Activated CD8-positive, alpha-beta memory T cell treated with anti-CD3 and anti-CD28 coated beads, Interleukin-2, amount 50 U/mL, for 24 hours (primary cell): ENCODE data around the gene TULP3.
"Not testable (repeated sequence)": the region's sequence is repeated elsewhere in the genome, so short reads cannot be mapped to it uniquely, and the experiment has no call there.

Experiments used
- DNase-seq: peaks from one replicate; pipeline ENCODE4 v3.0.0-alpha.2; 2020; ENCODE audit errors: extremely low read depth

Gene TULP3, protein sequence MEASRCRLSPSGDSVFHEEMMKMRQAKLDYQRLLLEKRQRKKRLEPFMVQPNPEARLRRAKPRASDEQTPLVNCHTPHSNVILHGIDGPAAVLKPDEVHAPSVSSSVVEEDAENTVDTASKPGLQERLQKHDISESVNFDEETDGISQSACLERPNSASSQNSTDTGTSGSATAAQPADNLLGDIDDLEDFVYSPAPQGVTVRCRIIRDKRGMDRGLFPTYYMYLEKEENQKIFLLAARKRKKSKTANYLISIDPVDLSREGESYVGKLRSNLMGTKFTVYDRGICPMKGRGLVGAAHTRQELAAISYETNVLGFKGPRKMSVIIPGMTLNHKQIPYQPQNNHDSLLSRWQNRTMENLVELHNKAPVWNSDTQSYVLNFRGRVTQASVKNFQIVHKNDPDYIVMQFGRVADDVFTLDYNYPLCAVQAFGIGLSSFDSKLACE

DNA sequence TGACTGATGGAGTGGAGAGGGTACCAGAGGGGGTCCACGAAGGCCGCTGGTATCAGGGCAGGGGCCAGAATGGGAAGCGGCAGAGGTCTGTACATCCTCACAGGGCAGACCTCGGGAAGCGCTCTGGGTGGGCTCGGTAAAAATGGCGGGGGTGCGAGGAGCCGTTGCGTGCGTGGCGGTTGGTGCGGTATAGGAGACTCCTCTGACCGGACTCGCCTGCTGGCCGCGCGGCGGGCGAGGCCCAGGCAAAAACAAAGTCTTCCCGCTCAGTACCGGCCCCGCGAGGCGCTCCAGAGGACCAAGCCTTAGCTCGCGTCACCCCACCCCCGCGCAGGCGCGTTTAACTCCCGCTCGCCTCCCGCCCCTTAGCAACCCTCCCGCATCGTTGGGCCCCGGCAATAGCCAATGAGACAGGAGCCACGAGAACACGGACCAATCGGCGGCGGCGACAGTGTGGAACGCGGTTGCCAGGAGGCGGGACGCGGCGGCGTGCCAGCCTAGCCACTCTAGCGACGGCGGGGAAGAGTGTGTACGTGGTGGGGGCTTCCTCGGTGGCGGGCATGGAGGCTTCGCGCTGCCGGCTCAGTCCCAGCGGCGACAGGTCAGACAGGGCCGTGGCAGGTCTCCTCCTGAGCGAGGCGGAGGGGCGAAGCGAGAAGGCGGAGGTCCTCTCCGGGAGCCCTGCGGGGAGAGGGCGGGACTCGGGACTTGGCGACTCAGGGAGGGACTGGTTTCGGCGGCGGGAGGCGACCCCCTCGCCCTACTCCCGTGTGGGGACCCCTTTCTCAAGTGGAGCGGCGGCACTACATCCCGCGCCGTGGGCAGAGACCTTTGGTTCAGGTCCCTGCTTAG lies at the start of gene TULP3:
Gene TULP3, plus strand, starts transcription at position 504 of the 852 bp plus-strand sequence. Its CDS starts 57 bp downstream, at position 561.
- DNase-seq: peak; percentile 98

DNA sequence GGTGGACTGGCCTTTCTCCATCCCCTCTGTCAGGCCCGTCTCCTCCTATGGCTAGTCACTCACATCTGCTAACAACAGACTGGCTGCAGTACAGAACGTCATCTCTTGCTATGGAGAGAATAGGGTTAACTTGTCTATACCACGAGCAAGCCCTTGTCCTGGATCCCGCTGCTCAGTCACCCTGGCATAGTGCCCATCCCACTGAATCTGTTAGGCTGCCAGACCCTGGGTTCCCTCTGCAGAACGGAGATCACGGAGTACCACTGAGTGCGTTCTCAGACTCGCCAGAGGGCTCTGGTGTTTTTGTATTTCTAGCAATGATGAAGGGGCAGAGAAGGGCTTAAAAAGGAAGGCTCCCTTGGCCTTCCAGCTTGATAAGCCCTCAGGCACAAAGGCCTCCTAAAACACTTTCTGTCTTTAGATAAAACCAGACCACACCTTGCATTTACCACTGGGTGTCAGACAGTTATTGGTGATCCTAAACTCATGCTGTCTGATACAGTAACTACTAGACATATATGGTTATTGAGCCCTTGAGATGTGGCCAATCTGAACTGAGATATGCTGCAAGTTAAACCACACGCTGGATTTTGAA lies 49.5 kb upstream of the TULP3 start:
- no peak for DNase-seq

DNA sequence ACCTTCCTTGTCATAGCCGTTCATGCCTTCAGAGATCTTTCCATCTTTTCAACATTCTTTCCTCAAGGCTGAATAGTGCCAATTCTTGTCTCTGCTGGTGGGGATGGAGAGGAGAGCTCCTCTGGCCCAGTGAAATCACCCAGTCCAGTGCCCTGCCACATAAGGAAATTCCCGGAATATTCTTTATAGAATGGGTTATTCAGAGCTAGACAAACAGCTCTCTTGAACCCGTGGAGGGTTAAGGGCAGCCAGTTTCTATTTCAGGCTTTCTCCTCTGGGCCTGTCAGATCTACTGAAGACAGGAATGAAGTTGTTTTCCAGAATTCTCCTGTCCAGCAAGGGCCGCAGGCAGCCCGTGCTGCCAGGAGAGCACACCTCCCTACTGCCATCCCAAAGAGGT lies 47.7 kb upstream of the TULP3 start:
- no peak for DNase-seq

DNA sequence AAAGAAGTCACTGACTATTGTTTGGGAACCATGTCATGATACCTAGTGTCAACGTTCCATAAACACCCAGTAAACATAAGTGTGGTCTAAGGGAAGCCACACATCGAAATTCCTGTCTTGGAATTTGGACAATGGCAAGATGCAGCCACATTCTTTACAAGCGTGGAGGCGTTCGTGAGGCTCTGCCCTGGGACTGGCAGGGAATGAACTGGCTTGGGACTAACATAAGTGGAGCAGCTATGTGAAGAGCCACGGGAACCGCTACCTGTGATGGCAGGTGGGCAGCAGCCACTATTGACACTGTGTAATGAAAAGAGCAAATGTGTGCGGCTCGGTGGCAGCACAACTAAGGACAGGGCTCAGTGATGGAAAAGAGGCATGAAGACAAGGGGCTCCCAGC lies 45.9 kb upstream of the TULP3 start:
- no peak for DNase-seq

DNA sequence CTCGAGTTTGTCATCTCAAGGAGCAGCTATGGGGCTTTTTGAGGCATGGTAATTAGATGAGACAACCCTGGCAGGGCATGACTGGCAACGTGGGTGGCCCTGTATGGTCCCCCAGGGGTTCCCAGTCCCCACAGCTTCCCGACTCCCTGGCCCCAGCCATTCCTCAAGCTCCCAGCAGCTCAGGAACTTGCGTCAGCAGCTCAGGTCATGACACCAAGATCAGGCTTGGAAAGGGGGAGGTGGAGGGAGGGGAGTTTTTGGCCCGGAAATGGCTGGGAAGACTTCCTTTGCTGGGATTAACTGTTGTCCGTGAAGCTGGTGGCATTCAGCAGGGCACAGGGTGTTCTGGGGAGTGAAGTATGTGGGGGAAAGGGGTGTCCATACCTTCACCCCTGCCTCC lies 45.4 kb upstream of the TULP3 start:
- no peak for DNase-seq

DNA sequence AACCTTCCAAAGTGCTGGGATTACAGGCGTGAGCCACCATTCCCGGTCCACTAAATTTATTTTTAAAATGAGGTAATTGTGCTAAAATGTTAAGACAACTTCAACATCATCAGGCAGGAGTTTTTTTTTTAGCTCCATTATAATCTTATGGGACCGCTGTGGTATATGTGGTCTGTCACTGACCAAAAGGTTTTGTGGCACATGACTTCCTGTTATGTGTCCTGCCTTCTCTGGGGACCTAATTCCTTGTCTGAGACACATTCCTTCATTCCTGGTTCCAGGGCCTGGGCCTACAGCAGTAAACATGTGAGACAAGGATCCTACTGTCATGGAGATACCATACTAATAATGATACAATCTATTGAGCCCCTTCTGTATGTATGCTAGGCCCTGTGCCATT lies 38.8 kb upstream of the TULP3 start:
- DNase-seq: no peak

DNA sequence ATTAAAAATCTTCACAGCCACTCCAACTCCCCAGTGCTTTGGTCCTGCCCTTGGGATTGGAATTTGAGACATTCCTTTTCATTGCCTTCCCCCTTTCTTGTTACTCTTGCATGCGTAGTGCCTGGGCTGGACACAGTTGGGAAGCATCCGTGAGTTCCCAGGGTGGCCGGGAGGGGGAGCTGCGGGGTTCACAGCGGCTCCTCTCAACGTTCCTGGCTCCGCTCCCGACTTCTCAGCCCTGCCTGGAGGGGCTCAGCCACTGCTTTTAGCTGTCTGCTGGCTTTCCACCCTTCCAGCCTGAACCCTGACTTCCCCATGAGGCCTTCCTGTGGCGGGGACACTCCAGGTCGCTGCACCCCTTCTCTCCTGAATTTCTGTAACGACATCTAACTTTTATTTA lies 37.1 kb upstream of the TULP3 start:
- no peak for DNase-seq

DNA sequence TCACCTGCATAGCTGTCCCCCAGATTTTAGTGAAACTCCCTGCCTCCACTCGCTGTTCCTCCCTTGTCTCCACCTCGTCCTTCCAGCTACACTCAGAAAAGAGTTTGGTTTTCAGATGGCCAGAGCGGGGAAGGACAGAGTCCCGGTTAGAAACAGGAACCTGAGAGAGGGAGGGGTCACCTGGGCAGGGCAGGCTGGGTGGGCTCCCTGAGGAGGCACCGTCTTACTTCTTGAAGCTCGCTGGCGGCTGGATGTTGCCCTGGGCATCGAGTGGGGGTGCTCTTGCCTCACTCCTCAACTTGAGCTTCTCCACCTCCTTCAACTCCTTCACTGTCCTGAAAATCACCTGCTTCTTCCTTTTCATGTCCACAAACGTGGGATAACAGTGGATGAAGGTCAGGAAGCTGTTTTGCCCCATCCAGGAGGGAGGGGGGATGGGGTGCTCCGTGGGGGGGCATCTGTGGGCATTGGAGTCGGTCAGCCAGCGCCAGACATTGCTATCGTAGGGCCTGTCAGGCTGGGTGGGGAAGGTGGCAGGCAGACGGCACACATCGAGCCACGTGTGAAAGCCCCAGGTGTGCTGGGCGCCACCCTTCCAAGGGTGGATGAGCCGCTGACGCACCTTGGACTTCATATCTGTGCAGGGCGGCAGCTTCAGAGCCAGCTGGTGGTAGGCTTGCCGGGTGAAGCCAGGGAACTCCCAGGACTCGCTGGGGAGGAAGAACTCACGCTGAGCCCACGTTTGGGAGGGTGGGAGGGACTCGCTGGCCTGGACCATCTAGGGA lies 35.8 kb upstream of the TULP3 start:
- DNase-seq: no peak

DNA sequence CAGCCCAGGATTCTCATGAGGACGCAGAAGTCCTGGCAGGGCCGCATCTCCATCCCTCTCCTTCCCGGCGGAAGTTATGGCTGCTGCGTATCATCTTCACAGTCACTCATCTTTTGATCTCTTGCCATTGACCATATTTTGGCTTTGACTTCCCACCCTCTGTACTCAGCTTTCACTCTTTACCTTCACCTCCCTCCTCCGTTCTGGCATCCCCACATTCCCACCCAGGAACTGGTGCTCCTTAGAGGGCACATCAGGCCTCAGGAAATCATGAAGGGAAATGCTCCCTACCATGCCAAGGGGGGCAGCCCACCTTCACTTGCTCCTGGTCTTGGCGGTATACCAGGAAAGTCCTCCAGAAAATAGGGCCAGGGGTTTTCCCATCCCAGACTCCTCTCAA lies 35.1 kb upstream of the TULP3 start:
- DNase-seq: no peak

DNA sequence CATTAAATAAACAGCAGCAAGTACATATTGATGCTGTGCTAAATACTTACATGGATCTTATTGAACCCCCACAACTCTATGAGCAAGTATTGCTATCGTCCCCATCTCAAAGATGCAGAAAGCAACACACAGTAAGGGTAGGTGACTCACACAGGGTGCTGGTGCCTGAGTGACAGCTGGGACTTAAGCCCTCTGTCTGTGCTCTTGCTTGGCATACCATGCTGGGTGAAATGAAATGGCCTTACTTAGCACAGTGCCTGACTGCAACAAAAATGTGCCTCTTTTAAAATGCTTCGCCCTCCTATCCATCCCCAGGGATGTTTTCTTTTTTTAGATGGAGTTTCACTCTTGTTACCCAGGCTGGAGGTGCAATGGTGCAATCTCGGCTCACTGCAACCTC lies 34.6 kb upstream of the TULP3 start:
- DNase-seq: no peak

DNA sequence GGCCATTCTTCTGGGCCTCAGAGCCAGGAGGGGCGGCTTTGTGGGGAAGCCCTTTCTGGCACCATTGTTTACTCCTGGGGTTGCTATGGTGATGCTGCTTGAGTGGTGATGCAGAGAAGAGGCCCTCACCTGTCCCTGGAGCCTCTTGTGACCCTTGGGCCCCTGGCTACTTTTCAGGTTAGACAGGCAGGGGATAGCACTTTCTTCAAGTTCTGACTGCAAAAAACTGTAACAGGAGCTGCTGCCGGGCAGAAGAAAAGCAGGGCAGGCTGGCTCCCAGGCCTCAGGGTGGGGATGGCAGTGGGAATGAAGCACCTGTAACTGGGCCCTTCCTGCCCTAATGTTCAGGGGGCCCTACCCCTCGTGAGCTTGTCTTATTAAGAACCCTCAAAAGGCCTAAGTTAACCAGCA lies 33.7 kb upstream of the TULP3 start, which contains the start of gene TEX52:
Gene TEX52, minus strand, starts transcription at position 19 of the 411 bp plus-strand sequence. Its CDS starts 13 bp downstream, at position 6.
- no peak for DNase-seq

DNA sequence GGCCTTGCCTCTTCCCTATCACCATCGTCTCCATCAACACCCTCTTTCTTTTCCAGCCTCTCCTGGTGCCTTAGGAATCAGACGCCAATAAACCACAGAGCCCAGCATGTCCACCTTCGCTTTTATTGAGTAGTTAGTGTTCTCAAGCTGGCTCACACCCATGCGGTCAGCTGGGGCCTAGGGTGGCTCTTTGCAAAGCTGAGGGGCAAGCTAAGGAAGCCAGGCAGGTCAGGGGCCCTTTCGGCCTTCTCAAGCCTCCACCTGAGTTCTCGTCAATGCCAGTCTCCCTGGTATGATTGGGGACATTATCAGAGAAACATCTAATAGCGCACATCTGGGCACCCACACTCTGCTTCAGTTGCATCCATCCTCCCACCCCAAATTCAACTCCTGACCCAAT lies 33.1 kb upstream of the TULP3 start:
- DNase-seq: no peak

DNA sequence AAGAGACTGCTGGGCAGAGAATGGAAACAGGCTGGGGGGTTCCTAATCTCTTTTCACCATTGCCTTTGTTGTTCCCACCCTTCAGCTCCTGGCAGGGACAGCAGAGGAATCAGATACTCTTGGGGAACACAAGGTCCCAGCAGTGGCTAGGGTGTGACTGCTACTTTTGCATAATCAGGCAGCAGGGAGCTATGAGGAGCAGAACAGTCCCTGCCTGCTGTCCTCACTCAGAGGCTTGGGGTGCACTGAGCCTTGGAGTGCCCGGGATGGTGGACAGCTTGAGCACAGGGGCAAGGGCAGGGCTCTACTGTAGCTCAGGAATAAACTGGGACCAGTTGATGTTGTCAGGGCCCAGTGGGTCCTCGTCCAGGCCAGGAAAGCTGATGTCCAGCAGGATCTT lies 32.4 kb upstream of the TULP3 start:
- DNase-seq: no peak

DNA sequence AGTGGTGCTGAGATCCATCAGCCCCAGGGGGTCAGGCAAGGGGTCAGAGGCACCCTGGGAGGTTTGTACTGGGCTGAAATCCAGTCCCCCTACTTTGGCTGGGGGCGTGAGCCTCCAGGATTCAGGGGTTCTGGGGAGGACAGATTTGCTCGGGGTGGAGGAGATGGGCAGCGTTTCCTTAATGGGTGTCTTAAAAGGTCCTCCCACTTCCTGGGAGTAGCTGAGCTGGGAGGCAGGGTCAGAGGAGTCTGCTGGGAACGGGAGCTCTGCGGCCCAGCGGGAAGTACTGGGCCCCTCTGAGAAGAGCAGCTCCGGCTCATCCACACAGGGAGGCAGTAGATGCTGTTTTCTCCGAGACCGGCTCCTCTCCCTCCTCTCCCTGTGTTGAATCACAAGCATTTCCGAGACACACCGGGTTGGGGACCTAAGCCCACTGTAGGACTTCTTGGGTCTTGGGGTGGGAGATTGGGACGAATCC lies 31.7 kb upstream of the TULP3 start:
- no peak for DNase-seq

DNA sequence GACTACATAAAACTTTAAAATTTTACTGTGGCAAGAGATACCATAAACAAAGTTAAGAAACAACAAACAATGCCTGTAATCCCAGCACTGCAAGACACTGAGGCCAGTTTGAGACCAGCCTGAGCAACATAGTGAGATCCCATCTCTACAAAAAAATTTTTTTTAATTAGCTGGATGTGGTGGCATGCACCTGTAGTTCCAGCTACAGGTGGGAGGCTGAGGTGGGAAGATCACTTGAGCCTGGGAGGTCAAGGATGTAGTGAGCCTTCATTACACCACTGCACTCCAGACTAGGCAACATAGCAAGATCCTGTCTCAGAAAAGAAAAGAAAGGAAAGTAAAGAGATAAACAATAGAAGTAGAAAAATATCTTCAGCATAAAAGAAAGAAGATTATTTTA lies 30.5 kb upstream of the TULP3 start:
- DNase-seq: no peak

DNA sequence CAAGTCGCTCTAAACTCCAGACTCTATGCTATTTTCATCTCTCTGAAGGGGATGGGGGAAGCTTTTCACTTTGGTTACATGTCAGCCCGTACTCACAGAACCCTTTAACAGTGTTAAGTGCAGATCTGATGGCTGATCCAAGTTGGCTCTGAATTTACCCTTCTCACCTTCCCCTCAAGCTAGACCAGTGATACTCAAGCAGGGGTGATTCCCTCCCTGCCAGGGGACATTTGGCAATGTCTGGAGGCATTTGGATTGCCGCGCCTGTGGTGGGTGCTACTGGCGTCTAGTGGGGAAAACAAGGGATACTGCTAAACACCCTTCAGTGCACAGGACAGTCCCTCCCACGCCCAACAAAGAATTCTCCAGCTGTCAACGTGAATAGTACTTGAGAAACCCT lies 27.8 kb upstream of the TULP3 start:
- DNase-seq: no peak

DNA sequence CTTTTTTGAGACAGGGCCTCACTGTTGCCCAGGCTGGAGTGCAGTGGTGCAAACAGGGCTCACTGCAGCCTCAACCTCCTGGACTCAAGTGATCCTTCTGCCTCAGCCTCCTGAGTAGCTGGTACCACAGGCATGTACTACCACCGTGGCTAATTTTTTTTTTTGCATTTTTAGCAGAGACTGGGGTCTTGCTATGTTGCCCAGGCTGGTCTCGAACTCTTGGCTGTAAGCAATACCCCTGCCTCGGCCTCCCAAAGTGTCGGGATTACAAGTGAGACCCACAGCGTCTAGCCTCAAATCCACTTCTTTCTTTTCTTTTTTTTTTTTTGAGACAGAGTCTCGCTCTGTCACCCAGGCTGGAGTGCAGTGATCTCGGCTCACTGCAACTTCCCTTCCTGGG lies 27.3 kb upstream of the TULP3 start:
- not testable (repeated sequence) for DNase-seq

DNA sequence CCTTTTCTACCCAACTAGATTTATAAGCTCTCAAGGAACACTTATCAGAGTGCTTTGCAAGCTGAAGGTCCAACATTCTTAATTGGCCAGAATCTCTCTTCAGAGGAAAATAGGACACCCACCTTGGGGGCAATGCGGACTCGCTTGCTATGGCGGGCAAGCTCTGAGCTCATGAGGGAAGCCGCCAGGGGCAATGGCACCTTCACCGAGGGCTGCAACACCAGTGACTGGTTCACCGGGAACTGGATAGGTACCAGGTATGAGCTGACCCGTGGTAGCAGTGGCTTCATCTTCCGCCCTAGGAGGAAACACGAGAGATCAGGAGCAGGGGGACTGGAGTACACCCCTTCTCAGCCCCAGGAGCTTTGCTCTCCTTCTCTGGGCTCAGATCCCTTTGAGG lies 26.5 kb upstream of the TULP3 start:
- no peak for DNase-seq

DNA sequence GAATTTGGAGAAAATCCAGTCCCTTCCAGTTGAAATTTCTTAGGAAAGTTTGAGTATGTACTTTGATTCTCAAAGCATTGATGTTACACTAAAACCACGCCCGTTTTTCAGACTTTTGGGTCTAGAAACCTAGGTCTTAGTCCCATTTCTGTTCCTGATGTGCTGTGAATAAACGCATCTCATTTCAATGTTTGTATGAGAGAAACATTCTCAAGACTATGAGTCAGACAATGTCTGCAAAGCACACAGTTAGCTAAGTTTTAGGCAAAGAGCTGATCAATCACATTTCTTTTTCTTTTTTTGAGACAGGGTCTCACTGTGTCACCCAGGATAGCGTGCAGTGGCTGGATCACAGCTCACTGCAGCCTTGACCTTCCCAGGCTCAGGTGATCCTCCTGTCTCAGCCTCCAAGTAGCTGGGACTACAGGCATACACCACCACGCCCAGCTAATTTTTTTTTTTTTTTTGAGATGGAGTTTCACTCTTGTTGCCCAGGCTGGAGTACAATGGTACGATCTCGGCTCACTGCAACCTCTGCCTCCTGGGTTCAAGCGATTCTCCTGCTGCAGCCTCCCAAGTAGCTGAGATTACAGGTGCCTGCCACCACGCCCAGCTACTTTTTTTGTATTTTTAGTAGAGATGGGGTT lies 21.6 kb upstream of the TULP3 start:
- DNase-seq: not testable (repeated sequence)

DNA sequence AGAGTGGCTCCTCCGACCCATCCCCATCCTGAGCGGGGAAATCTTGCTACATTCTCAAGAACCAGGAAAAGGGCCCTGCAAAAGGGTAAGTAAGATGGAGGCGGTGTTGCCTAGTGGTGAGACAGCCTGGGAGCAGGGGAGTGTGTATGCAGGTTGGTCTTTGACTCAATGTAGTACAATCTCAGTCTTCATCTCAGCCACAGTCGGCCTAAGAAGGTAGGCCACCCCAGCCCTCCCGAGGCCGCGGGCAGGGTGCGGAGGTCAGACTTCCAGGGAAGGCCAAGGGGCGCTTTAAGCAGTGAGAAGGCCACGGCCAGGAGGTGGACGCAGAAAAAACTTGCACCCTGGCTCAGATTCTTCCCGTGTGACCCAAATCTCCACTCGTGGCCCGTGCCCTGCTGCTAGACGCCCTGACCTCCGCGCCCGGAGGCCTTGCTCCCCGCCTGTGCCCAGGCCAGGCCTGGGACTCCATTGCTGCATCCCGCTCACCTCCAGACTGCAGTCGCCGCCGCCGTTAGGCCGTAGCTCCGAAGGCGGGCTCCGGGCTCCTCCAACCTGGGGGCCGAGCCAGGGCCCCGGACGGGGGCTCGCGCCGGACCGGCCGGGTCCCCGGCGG lies 14.2 kb upstream of the TULP3 start:
- no peak for DNase-seq
